ENCODE measurements around the gene INS. TPM values are rescaled to one million over a fixed set of nuclear protein-coding genes. Genes with fewer than 3 reads are reported as not detected.
A peak's percentile ranks its signal among the peaks of the same experiment; 100 is the strongest.

The INS gene
- total RNA-seq, 2 experiments from 2014 or later: not detected

DNA sequence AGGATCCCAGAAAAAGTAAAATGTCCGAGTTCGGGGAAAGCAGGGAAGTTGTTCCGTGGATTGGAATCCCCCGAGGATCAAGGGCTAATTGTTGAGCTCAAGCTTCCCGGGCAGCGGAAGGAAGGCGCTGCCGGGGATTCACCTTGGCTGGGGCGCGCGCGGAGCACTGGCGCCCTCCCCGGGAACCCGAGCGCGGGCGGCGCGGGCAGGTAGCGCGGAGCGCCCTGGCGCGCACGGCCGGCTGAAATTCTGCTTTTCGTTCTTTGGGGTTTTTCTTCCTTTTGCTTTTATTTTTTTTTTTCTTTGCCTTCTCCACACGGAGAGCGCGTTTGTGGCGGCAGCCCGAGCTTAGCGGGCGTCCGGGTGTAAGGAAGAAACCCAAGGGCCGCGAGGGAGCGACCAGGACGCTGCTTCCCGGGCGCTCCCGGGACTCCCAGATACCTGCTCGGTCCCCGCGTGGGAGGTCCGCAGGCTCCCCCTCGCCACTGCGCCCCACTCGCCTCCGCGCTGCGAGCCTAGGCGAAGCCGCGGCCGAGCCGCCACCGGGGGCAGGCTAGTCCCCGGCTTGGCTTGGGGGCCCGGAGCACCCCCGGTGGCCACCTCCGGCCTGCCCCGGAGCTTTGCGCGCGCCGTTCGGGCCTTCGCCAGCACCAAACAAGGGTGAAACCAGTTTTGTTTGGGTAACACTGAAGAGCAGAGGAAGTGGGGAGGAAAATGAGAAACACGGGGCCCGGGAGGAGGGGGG, 17.0 kb downstream of the INS start:
- TF ChIP-seq, protein P1, sequence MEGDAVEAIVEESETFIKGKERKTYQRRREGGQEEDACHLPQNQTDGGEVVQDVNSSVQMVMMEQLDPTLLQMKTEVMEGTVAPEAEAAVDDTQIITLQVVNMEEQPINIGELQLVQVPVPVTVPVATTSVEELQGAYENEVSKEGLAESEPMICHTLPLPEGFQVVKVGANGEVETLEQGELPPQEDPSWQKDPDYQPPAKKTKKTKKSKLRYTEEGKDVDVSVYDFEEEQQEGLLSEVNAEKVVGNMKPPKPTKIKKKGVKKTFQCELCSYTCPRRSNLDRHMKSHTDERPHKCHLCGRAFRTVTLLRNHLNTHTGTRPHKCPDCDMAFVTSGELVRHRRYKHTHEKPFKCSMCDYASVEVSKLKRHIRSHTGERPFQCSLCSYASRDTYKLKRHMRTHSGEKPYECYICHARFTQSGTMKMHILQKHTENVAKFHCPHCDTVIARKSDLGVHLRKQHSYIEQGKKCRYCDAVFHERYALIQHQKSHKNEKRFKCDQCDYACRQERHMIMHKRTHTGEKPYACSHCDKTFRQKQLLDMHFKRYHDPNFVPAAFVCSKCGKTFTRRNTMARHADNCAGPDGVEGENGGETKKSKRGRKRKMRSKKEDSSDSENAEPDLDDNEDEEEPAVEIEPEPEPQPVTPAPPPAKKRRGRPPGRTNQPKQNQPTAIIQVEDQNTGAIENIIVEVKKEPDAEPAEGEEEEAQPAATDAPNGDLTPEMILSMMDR (IDR thresholded peaks at IDR 0.05): no peak
- no peaks in the 10 kb centered on the region for H3K36me3 ChIP-seq (ENCODE audit: insufficient read depth, low read length)
- POLR2A ChIA-PET: no interaction called here
- ATAC-seq (ENCODE audit: poor library complexity) (no peak), DNase-seq (peak in 1 of 14 experiments; percentile 37)
- H3K4me1 ChIP-seq (ENCODE audit: insufficient read depth, low read length): peaks cover 15% of the 10 kb centered on the region
- H3K27ac ChIP-seq (ENCODE audit: low read depth in 1 of 2, low read length in 2 of 2): no peak overlapping the region
- H3K4me3 ChIP-seq (ENCODE audit: low read length): no peak overlapping the region
- peaks cover 64 to 91% of the 10 kb centered on the region in 2 experiments for H3K27me3 ChIP-seq (ENCODE audit: control insufficient read depth in 1 of 2, insufficient read depth in 2 of 2, low read length in 2 of 2)
- Mint-ChIP-seq H3K36me3 (ENCODE audit: low read depth) (no peaks in the 10 kb centered on the region), H3K9me3 (no peaks in the 10 kb centered on the region), H3K27me3 (peaks cover 71% of the 10 kb centered on the region), H3K4me1 (ENCODE audit: low read depth) (peaks cover 14% of the 10 kb centered on the region), H3K27ac (no peak overlapping the region), H3K4me3 (no peak overlapping the region)
- peaks cover 0 to 25% of the 10 kb centered on the region in 2 experiments for H3K9me3 ChIP-seq (ENCODE audit: control insufficient read depth in 1 of 2, insufficient read depth in 1 of 2, low read length in 2 of 2)
- intact Hi-C loops (cut with DNase I, micrococcal nuclease): no loop called here
- CTCF ChIA-PET: interaction anchor here (1.2 kb wide), 1 partner anchor 450 kb away, joined by 6 read pairs; no protein-coding TSS in a partner anchor

DNA sequence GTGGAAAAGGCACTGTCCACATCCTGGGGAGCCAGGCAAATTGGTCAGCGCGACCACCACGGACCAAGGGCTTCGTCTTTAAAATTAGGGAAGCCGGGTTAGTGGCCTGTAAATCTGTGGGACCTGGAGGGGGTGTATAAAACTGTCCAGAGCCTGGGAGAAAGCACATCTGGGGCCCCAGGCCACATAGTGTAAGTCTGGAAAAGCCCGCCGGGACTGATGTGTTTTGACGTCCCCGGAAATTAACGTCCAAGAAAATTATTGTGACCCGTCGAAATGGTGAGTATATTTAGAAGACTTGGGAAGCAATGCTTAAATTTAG, 17.6 kb downstream of the INS start:
- Mint-ChIP-seq H3K27ac (no peak overlapping the region), H3K4me1 (ENCODE audit: low read depth) (peaks cover 16% of the 10 kb centered on the region), H3K4me3 (no peak overlapping the region), H3K36me3 (ENCODE audit: low read depth) (no peaks in the 10 kb centered on the region), H3K27me3 (peaks cover 69% of the 10 kb centered on the region), H3K9me3 (no peaks in the 10 kb centered on the region)
- no peak overlapping the region for H3K27ac ChIP-seq (ENCODE audit: low read depth in 1 of 2, low read length in 2 of 2)
- intact Hi-C loops (cut with DNase I, micrococcal nuclease): no loop called here
- H3K4me1 ChIP-seq (ENCODE audit: insufficient read depth, low read length): peaks cover 15% of the 10 kb centered on the region
- POLR2A ChIA-PET: no interaction called here
- DNase-seq (no peak), ATAC-seq (ENCODE audit: poor library complexity) (no peak)
- TF ChIP-seq, protein P1 (IDR thresholded peaks at IDR 0.05): no peak
- peaks cover 58 to 86% of the 10 kb centered on the region in 2 experiments for H3K27me3 ChIP-seq (ENCODE audit: control insufficient read depth in 1 of 2, insufficient read depth in 2 of 2, low read length in 2 of 2)
- CTCF ChIA-PET: no interaction called here
- H3K36me3 ChIP-seq (ENCODE audit: insufficient read depth, low read length): no peaks in the 10 kb centered on the region
- H3K9me3 ChIP-seq (ENCODE audit: control insufficient read depth in 1 of 2, insufficient read depth in 1 of 2, low read length in 2 of 2): peaks cover 0 to 25% of the 10 kb centered on the region in 2 experiments
- no peak overlapping the region for H3K4me3 ChIP-seq (ENCODE audit: low read length)

DNA sequence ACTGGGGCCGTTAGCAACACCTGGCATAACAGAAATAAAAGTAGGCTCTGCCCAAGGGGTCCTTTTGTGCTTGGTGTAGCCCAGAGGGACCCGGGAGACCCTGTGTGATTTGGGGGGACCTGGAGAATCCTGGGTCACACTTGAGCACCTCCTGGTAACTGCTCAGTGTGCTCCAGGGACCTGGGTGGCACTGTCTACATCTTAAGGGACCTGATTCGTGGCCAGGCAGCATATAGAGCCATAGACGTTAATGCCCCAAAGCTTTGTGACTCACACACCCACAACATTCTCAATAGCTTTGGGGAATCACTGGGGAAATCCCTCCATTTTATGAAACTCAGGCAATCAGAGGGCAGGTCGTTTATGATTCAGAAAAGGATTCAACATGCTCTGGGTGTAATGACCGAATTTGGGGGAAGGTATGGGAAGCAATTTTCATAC, 18.2 kb downstream of the INS start:
- peaks cover 0 to 25% of the 10 kb centered on the region in 2 experiments for H3K9me3 ChIP-seq (ENCODE audit: control insufficient read depth in 1 of 2, insufficient read depth in 1 of 2, low read length in 2 of 2)
- no peak overlapping the region for H3K27ac ChIP-seq (ENCODE audit: low read depth in 1 of 2, low read length in 2 of 2)
- no peaks in the 10 kb centered on the region for H3K36me3 ChIP-seq (ENCODE audit: insufficient read depth, low read length)
- peaks cover 53 to 81% of the 10 kb centered on the region in 2 experiments for H3K27me3 ChIP-seq (ENCODE audit: control insufficient read depth in 1 of 2, insufficient read depth in 2 of 2, low read length in 2 of 2)
- no peaks in the 10 kb centered on the region for H3K9me3 Mint-ChIP-seq
- no peak overlapping the region for H3K4me3 ChIP-seq (ENCODE audit: low read length)
- H3K27me3 Mint-ChIP-seq: peaks cover 66% of the 10 kb centered on the region
- POLR2A ChIA-PET: no interaction called here
- no peak overlapping the region for H3K4me3 Mint-ChIP-seq
- ATAC-seq (ENCODE audit: poor library complexity) (no peak), DNase-seq (peak in 1 of 14 experiments; percentile 35)
- TF ChIP-seq, protein P1 (IDR thresholded peaks at IDR 0.05): no peak
- intact Hi-C loops (cut with DNase I, micrococcal nuclease): no loop called here
- peaks cover 16% of the 10 kb centered on the region for H3K4me1 ChIP-seq (ENCODE audit: insufficient read depth, low read length)
- CTCF ChIA-PET: no interaction called here
- no peaks in the 10 kb centered on the region for H3K36me3 Mint-ChIP-seq (ENCODE audit: low read depth)
- peaks cover 18% of the 10 kb centered on the region for H3K4me1 Mint-ChIP-seq (ENCODE audit: low read depth)
- no peak overlapping the region for H3K27ac Mint-ChIP-seq
